GM23338 (cell line): ENCODE measurements around the gene ACTR8. TPM values are rescaled to one million over a fixed set of nuclear protein-coding genes. Genes with fewer than 3 reads are reported as not detected.

ENCODE experiments used
- ATAC-seq: fragments of 200-7000 bp; cut with Tn5 transposase; 3 replicates; pipeline ENCODE4 v1.9.1; 2020
- DNase-seq: peaks from one replicate; pipeline ENCODE4 v3.0.0-alpha.2; 2015; ENCODE audit warnings: low spot score
- H2AFZ ChIP-seq: fragments of 200-600 bp; sonication (generic); 2 replicates; pipeline ENCODE4 v1.8.0; 2016; ENCODE audit warnings: antibody characterized with exemption, mild to moderate bottlenecking, moderate library complexity
- H3F3A ChIP-seq: fragments of 200-600 bp; sonication (generic); replicated peaks from 2 replicates; pipeline ENCODE4 v1.8.0; 2017; ENCODE audit warnings: antibody characterized with exemption, mixed run types, low read depth
- H3K27ac ChIP-seq: fragments of 200-600 bp; sonication (generic); 2 replicates; pipeline ENCODE4 v1.6.1; 2016; ENCODE audit warnings: low read depth
- H3K27me3 ChIP-seq: fragments of 200-600 bp; sonication (generic); 2 replicates; pipeline ENCODE4 v1.8.0; 2016; ENCODE audit warnings: mild to moderate bottlenecking, mixed run types, moderate library complexity; ENCODE audit not compliant: insufficient read depth
- H3K36me3 ChIP-seq: fragments of 200-600 bp; sonication (generic); 2 replicates; pipeline ENCODE4 v1.8.0; 2016; ENCODE audit warnings: mild to moderate bottlenecking; ENCODE audit not compliant: insufficient read depth
- H3K4me1 ChIP-seq: fragments of 200-600 bp; sonication (generic); 2 replicates; pipeline ENCODE4 v1.8.0; 2016; ENCODE audit warnings: mild to moderate bottlenecking, moderate library complexity; ENCODE audit not compliant: insufficient read depth
- H3K4me2 ChIP-seq: fragments of 200-600 bp; sonication (generic); 2 replicates; pipeline ENCODE4 v1.7.1; 2017; ENCODE audit warnings: mixed run types
- H3K4me3 ChIP-seq: fragments of 200-600 bp; sonication (generic); 2 replicates; pipeline ENCODE4 v1.6.1; 2016; ENCODE audit warnings: mixed run types
- H3K79me2 ChIP-seq: fragments of 200-600 bp; sonication (generic); replicated peaks from 2 replicates; pipeline ENCODE4 v1.8.0; 2017; ENCODE audit warnings: mild to moderate bottlenecking; ENCODE audit not compliant: insufficient read depth
- H3K9me2 ChIP-seq: fragments of 200-600 bp; sonication (generic); 2 replicates; pipeline ENCODE4 v1.8.0; 2017; ENCODE audit not compliant: insufficient read depth
- H4K20me1 ChIP-seq: fragments of 200-600 bp; sonication (generic); replicated peaks from 2 replicates; pipeline ENCODE4 v1.8.0; 2017; ENCODE audit warnings: mild to moderate bottlenecking; ENCODE audit not compliant: insufficient read depth
- H3K27ac Mint-ChIP-seq: 2 replicates; pipeline ENCODE4 v1.8.0; 2020; ENCODE audit warnings: inconsistent platforms, mild to moderate bottlenecking, moderate library complexity, mixed read lengths
- H3K27me3 Mint-ChIP-seq: 3 replicates; pipeline ENCODE4 v1.8.0; 2022; ENCODE audit warnings: low read depth, mild to moderate bottlenecking, moderate library complexity, mixed read lengths, inconsistent platforms; ENCODE audit not compliant: insufficient read depth, poor library complexity
- H3K36me3 Mint-ChIP-seq: 3 replicates; pipeline ENCODE4 v1.8.0; 2021; ENCODE audit warnings: low read depth, mild to moderate bottlenecking, inconsistent platforms, moderate library complexity, mixed read lengths
- H3K4me1 Mint-ChIP-seq: 3 replicates; pipeline ENCODE4 v1.8.0; 2020; ENCODE audit warnings: mild to moderate bottlenecking, inconsistent platforms, mixed read lengths
- H3K4me3 Mint-ChIP-seq: 3 replicates; pipeline ENCODE4 v1.8.0; 2021; ENCODE audit warnings: moderate library complexity, mild to moderate bottlenecking, inconsistent platforms, mixed read lengths
- H3K9me3 Mint-ChIP-seq: 3 replicates; pipeline ENCODE4 v1.8.0; 2020; ENCODE audit warnings: moderate library complexity, mild to moderate bottlenecking, inconsistent platforms, mixed read lengths
- CREB1 ChIP-seq: fragments of 250-450 bp; sonication (Bioruptor Pico); IDR thresholded peaks from 2 replicates; pipeline ENCODE4 v1.5.0; 2020; ENCODE audit warnings: low read depth, mild to moderate bottlenecking, moderate library complexity
- EZH2 ChIP-seq: fragments of 200-600 bp; sonication (generic); IDR thresholded peaks from one replicate; pipeline ENCODE4 v1.8.0; 2017; ENCODE audit warnings: antibody characterized with exemption, mild to moderate bottlenecking, low read depth; ENCODE audit not compliant: unreplicated experiment
- EZH2phosphoT487 ChIP-seq: fragments of 200-600 bp; sonication (generic); IDR thresholded peaks from one replicate; pipeline ENCODE4 v1.8.1; 2018; ENCODE audit warnings: antibody characterized with exemption; ENCODE audit not compliant: unreplicated experiment
- JUNB ChIP-seq: IDR thresholded peaks from one replicate; pipeline ENCODE4 v1.6.1; 2016; ENCODE audit warnings: antibody characterized with exemption; ENCODE audit not compliant: unreplicated experiment
- REST ChIP-seq: IDR thresholded peaks from one replicate; pipeline ENCODE4 v1.6.1; 2018; ENCODE audit warnings: antibody characterized with exemption; ENCODE audit not compliant: unreplicated experiment
- STAT1 ChIP-seq: IDR thresholded peaks from one replicate; pipeline ENCODE4 v1.6.1; 2016; ENCODE audit warnings: antibody characterized with exemption; ENCODE audit not compliant: unreplicated experiment
- ZNF114 ChIP-seq: fragments of 250-450 bp; sonication (Bioruptor Pico); IDR thresholded peaks from 2 replicates; pipeline ENCODE4 v1.5.0; 2020; ENCODE audit warnings: mild to moderate bottlenecking, moderate library complexity
- ZNF331 ChIP-seq: fragments of 250-450 bp; sonication (Bioruptor Pico); IDR thresholded peaks from 2 replicates; pipeline ENCODE4 v1.5.0; 2020; ENCODE audit warnings: low read depth, mild to moderate bottlenecking, moderate library complexity
- polyA plus RNA-seq: library from polyadenylated mRNA; unstranded; fragments of >200 nt; fragmentation: Nextera tagmentation; extraction: Ambion mirVana; gene quantifications from 2 replicates; pipeline ENCODE4 v1.2.1, GENCODE V29; 2016
- total RNA-seq: library from RNA; depleted of rRNA; stranded (reverse); fragments of >200 nt; shearing (Covaris generic); gene quantifications from 2 replicates; pipeline ENCODE4 v1.2.3, GENCODE V29; 2014
- TF ChIP-seq, protein P1 (sequence below), 2 experiments: fragments of 200-600 bp in 1 of 2; sonication (generic) in 1 of 2; conservative IDR thresholded peaks; 2 replicates each; pipeline versions ENCODE4 v1.5.1 to v1.6.1; 2016 to 2017; ENCODE audit warnings: antibody characterized with exemption in 2 of 2, low read depth in 2 of 2, mild to moderate bottlenecking in 2 of 2, moderate library complexity in 1 of 2
- TF ChIP-seq, protein P2 (sequence below): IDR thresholded peaks from 2 replicates; pipeline ENCODE4 v1.6.1; 2016; ENCODE audit warnings: antibody characterized with exemption
- TF ChIP-seq, protein P3 (sequence below): fragments of 250-450 bp; sonication (Bioruptor Pico); IDR thresholded peaks from 2 replicates; pipeline ENCODE4 v1.5.0; 2020; ENCODE audit warnings: mild to moderate bottlenecking, moderate library complexity

Gene ACTR8
- total and polyA plus RNA-seq, 2 experiments from 2014 or later = 19.8 to 23.0 TPM

GRCh38 chr3:53820756-53821580 lies 61.0 kb downstream of the ACTR8 start:
- Mint-ChIP-seq H3K36me3 (peaks cover 12% of the 10 kb centered on the region; the same call in 1 of the 3 replicates), H3K27ac (no peak overlapping the region), H3K9me3 (no peaks in the 10 kb centered on the region), H3K27me3 (peaks cover 2% of the 10 kb centered on the region), H3K4me3 (no peak overlapping the region), H3K4me1 (peaks cover 10% of the 10 kb centered on the region)
- Histone ChIP-seq H3K36me3 (no peaks in the 10 kb centered on the region; the same call in 1 of the 2 replicates), H2AFZ (no peak overlapping the region), H3F3A (no peaks in the 10 kb centered on the region), H4K20me1 (no peaks in the 10 kb centered on the region; the same call in 1 of the 2 replicates), H3K4me2 (no peak overlapping the region), H3K4me3 (no peak overlapping the region), H3K79me2 (no peaks in the 10 kb centered on the region), H3K4me1 (no peaks in the 10 kb centered on the region), H3K27me3 (no peaks in the 10 kb centered on the region), H3K27ac (no peak overlapping the region), H3K9me2 (no peaks in the 10 kb centered on the region)
- DNase-seq (no peak), ATAC-seq (no peak)
- TF ChIP-seq CREB1 (no peak), EZH2phosphoT487 (no peak), JUNB (no peak), ZNF331 (no peak), REST (no peak), STAT1 (no peak), EZH2 (no peak), ZNF114 (CRISPR knock-in tag) (no peak)
- TF ChIP-seq, protein P1, sequence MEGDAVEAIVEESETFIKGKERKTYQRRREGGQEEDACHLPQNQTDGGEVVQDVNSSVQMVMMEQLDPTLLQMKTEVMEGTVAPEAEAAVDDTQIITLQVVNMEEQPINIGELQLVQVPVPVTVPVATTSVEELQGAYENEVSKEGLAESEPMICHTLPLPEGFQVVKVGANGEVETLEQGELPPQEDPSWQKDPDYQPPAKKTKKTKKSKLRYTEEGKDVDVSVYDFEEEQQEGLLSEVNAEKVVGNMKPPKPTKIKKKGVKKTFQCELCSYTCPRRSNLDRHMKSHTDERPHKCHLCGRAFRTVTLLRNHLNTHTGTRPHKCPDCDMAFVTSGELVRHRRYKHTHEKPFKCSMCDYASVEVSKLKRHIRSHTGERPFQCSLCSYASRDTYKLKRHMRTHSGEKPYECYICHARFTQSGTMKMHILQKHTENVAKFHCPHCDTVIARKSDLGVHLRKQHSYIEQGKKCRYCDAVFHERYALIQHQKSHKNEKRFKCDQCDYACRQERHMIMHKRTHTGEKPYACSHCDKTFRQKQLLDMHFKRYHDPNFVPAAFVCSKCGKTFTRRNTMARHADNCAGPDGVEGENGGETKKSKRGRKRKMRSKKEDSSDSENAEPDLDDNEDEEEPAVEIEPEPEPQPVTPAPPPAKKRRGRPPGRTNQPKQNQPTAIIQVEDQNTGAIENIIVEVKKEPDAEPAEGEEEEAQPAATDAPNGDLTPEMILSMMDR (conservative IDR thresholded peaks at IDR 0.05; ENCODE audit: low read depth in 2 of 2) = no peak
- TF ChIP-seq, protein P2, sequence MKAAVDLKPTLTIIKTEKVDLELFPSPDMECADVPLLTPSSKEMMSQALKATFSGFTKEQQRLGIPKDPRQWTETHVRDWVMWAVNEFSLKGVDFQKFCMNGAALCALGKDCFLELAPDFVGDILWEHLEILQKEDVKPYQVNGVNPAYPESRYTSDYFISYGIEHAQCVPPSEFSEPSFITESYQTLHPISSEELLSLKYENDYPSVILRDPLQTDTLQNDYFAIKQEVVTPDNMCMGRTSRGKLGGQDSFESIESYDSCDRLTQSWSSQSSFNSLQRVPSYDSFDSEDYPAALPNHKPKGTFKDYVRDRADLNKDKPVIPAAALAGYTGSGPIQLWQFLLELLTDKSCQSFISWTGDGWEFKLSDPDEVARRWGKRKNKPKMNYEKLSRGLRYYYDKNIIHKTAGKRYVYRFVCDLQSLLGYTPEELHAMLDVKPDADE = no peak
- TF ChIP-seq, protein P3, sequence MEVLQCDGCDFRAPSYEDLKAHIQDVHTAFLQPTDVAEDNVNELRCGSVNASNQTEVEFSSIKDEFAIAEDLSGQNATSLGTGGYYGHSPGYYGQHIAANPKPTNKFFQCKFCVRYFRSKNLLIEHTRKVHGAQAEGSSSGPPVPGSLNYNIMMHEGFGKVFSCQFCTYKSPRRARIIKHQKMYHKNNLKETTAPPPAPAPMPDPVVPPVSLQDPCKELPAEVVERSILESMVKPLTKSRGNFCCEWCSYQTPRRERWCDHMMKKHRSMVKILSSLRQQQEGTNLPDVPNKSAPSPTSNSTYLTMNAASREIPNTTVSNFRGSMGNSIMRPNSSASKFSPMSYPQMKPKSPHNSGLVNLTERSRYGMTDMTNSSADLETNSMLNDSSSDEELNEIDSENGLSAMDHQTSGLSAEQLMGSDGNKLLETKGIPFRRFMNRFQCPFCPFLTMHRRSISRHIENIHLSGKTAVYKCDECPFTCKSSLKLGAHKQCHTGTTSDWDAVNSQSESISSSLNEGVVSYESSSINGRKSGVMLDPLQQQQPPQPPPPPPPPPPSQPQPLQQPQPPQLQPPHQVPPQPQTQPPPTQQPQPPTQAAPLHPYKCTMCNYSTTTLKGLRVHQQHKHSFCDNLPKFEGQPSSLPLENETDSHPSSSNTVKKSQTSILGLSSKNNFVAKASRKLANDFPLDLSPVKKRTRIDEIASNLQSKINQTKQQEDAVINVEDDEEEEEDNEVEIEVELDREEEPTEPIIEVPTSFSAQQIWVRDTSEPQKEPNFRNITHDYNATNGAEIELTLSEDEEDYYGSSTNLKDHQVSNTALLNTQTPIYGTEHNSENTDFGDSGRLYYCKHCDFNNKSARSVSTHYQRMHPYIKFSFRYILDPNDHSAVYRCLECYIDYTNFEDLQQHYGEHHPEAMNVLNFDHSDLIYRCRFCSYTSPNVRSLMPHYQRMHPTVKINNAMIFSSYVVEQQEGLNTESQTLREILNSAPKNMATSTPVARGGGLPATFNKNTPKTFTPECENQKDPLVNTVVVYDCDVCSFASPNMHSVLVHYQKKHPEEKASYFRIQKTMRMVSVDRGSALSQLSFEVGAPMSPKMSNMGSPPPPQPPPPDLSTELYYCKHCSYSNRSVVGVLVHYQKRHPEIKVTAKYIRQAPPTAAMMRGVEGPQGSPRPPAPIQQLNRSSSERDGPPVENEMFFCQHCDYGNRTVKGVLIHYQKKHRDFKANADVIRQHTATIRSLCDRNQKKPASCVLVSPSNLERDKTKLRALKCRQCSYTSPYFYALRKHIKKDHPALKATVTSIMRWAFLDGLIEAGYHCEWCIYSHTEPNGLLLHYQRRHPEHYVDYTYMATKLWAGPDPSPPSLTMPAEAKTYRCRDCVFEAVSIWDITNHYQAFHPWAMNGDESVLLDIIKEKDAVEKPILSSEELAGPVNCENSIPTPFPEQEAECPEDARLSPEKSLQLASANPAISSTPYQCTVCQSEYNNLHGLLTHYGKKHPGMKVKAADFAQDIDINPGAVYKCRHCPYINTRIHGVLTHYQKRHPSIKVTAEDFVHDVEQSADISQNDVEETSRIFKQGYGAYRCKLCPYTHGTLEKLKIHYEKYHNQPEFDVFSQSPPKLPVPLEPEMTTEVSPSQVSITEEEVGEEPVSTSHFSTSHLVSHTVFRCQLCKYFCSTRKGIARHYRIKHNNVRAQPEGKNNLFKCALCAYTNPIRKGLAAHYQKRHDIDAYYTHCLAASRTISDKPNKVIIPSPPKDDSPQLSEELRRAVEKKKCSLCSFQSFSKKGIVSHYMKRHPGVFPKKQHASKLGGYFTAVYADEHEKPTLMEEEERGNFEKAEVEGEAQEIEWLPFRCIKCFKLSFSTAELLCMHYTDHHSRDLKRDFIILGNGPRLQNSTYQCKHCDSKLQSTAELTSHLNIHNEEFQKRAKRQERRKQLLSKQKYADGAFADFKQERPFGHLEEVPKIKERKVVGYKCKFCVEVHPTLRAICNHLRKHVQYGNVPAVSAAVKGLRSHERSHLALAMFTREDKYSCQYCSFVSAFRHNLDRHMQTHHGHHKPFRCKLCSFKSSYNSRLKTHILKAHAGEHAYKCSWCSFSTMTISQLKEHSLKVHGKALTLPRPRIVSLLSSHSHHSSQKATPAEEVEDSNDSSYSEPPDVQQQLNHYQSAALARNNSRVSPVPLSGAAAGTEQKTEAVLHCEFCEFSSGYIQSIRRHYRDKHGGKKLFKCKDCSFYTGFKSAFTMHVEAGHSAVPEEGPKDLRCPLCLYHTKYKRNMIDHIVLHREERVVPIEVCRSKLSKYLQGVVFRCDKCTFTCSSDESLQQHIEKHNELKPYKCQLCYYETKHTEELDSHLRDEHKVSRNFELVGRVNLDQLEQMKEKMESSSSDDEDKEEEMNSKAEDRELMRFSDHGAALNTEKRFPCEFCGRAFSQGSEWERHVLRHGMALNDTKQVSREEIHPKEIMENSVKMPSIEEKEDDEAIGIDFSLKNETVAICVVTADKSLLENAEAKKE (CRISPR knock-in tag) = no peak
